Inflammatory macrophage (primary cell): Measurements from ENCODE around the gene HES1.
"Not testable (repeated sequence)": the region's sequence is repeated elsewhere in the genome, so short reads cannot be mapped to it uniquely, and the experiment has no call there.

ENCODE experiments used
- DNase-seq, 2 donors: peaks; one replicate each; pipeline ENCODE4 v3.0.0-alpha.2; 2020 to 2022

Gene HES1

GRCh38 chr3:194128202-194128918 lies 7.6 kb upstream of the HES1 start:
- DNase-seq = no peak

- DNase-seq = not testable (repeated sequence)
These were observed 7.0 kb upstream of the HES1 start for GRCh38 chr3:194128919-194129295.

- DNase-seq = no peak
These were observed 6.3 kb upstream of the HES1 start for GRCh38 chr3:194129581-194130133.

- DNase-seq = no peak
These were observed 5.8 kb upstream of the HES1 start for GRCh38 chr3:194130188-194130587.

GRCh38 chr3:194130807-194131589 lies 5.0 kb upstream of the HES1 start:
- DNase-seq = no peak

- no peak for DNase-seq
These were observed 3.3 kb upstream of the HES1 start for GRCh38 chr3:194132465-194133286.

- DNase-seq = no peak
These were observed 2.2 kb upstream of the HES1 start for GRCh38 chr3:194133661-194134230.

- DNase-seq = peak; percentile 50 to 66
These were observed 1.7 kb upstream of the HES1 start for GRCh38 chr3:194134231-194134756.

- peak; percentile 83 to 89 for DNase-seq
These were observed 1.0 kb upstream of the HES1 start for GRCh38 chr3:194134757-194135515.

GRCh38 chr3:194135516-194135805 lies 487 bp upstream of the HES1 start:
- DNase-seq = no peak

- DNase-seq = no peak
These were observed 615 bp downstream of the HES1 start for GRCh38 chr3:194136519-194137007.

- peak in 1 of 2 donors; percentile 40 for DNase-seq
These were observed 1.1 kb downstream of the HES1 start for GRCh38 chr3:194137008-194137505.

GRCh38 chr3:194137506-194138474 lies 1.8 kb downstream of the HES1 start:
- DNase-seq = peak in 1 of 2 donors; percentile 8

- DNase-seq = no peak
These were observed 2.8 kb downstream of the HES1 start for GRCh38 chr3:194138732-194139070.

GRCh38 chr3:194139071-194139813 lies 3.3 kb downstream of the HES1 start:
- no peak for DNase-seq

GRCh38 chr3:194139814-194140391 lies 4.0 kb downstream of the HES1 start:
- no peak for DNase-seq

- no peak for DNase-seq
These were observed 4.8 kb downstream of the HES1 start for GRCh38 chr3:194140520-194141414.
